AG09309 (cell line): ENCODE data around the gene PITPNM1.
A peak's percentile ranks its signal among the peaks of the same experiment; 100 is the strongest.
"Not testable (repeated sequence)": the region's sequence is repeated elsewhere in the genome, so short reads cannot be mapped to it uniquely, and the experiment has no call there.

Experiments used
- DNase-seq: peaks from one replicate; pipeline ENCODE4 v3.0.0-alpha.2; 2010; ENCODE audit warnings: low read depth
- H3K4me3 ChIP-seq: 2 replicates; pipeline ENCODE4 v1.5.1; 2011; ENCODE audit warnings: mild to moderate bottlenecking, low read depth, low read length, moderate library complexity; ENCODE audit not compliant: control insufficient read depth
- CTCF ChIP-seq: IDR thresholded peaks from 2 replicates; pipeline ENCODE4 v1.5.1; 2011; ENCODE audit warnings: mild to moderate bottlenecking, low read depth, low read length, inconsistent platforms; ENCODE audit not compliant: insufficient read depth, control insufficient read depth; ENCODE audit errors: missing control alignments

PITPNM1 gene

GRCh38 chr11:67517784-67518552 lies 12.8 kb upstream of the PITPNM1 start:
- no peak overlapping the region for H3K4me3 ChIP-seq
- no peak for TF ChIP-seq CTCF
- DNase-seq, result no peak

- DNase-seq, result no peak
- no peak for TF ChIP-seq CTCF
- no peak overlapping the region for H3K4me3 ChIP-seq
Observed at GRCh38 chr11:67516806-67517205, 11.6 kb upstream of the PITPNM1 start.

DNA sequence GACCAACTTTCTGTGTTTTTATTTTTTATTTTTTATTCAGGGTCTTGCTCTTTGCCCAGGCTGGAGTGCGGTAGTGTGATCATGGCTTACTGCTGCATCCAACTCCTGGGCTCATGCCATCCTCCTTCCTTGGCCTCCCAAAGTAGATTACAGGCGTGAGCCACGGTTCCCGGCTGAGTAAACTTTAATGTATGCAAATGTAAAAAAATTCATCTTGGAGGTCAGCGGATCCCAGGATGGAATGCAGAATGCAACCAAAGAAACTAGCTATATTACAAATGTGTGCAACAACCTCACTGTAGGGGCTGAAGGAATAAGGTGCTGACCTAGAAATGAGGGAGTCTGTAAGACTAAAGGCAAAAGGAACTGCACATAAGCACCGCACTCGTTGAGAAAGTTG lies 9.0 kb upstream of the PITPNM1 start:
- no peak for DNase-seq
- TF ChIP-seq CTCF, result no peak
- H3K4me3 ChIP-seq, result no peak overlapping the region

DNA sequence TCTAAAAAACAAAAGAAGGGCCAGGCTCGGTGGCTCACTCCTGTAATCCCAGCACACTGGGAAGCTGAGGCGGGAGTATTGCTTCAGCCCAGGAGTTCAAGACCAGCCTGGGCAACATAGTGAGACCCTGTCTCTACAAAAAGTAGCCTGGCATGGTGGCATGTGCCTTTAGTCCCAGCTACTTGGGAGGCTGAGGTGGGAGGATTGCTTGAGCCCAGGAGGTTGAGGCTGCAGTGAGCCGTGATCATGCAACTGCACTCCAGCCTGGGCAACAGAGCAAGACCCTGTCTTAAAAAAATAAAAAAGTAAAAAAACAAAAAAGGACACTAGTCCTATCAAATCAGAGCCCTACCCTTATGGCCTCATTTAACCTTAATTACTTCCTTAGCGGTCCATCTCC lies 6.4 kb upstream of the PITPNM1 start:
- not testable (repeated sequence) for H3K4me3 ChIP-seq, DNase-seq

DNA sequence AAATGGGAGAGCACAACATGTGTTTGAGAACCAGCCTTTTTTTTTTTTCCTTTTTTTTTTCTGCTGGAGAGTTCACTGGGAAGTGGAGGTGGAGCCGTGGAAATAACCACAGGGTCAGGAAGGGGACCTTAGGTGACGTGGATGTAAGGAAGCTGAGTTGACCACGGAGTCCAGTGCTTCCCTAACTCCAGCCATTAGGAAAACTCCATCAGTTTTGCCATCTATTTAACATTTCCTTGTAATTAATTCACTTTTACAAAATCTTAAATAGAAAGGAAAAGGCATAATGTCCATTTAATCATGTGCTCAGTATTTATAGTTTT lies 4.8 kb upstream of the PITPNM1 start:
- no peak for DNase-seq
- no peak for TF ChIP-seq CTCF
- no peak overlapping the region for H3K4me3 ChIP-seq

DNA sequence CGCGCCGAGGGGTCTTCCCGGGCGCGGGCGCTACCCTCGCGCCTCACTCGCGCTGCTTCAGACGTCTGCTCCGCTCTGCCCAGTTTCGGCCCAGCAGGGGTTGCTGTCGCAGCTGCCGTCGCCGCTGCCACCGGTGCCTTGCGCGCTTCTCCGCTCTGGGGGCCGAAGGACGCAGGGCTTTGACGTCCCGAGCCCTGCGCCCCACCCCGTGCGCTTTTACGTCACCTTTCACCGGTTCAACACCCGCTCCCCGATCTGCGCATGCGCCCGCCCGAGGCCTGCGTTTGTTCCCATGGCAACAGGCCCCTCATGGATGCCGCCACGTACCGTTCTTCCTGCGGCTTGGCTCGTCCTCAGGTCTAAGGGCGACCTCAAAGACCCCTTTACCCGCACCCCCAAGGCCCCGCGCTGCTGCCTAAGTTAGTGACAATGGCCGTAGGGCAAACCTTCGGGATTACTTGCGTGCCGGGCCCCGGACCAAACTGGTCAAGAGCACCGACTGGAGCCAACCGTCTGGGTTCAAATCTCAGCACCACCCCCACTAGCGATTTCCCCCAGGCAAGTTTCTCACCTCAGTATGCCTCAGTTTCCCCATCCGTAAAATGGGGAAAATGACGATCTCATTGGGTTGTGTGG lies 3.4 kb upstream of the PITPNM1 start:
- H3K4me3 ChIP-seq, result peak overlapping the region; percentile 86
- DNase-seq, result peak; percentile 78
- TF ChIP-seq CTCF, result no peak

DNA sequence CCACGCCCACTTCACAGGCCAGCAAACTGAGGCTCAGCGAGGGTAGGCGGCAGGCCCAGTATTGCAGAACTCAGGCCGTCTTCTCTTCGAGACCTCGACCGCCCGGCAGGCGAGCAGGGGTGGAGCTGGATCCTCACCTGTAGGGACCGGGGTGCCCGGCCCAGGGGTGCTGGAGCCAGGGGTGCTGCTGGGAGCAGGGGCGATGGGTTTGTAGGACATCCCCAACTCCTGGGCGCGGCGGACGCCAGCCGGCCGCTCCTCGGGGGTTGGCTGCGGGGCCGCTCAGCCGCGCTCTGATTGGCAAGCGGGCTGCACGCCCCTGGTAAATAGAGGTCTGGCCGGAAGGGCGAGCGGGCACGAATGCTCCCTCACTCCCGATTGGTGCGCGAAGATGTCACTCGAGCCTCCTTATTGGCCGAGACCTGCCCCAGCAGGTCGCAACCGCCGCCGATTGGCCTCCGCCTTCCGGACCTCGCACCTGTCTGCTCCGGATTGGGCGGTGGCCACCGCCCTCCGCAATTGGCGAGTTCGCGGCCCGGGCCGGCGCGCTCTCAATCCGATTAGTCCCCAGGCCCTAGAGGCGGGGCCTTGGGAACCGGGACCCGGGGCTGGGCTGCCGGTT lies 2.8 kb upstream of the PITPNM1 start, which contains the start of gene CDK2AP2:
TSS of gene CDK2AP2 (minus strand) at position 299 of the 622 bp plus-strand sequence. CDS start at position 219, 80 bp downstream.
- no peak for TF ChIP-seq CTCF
- DNase-seq, result peak; percentile 98
- peak within 1 kb of the TSS; percentile 86 for H3K4me3 ChIP-seq
